ENCODE data around the gene GVQW3.

Gene GVQW3

DNA sequence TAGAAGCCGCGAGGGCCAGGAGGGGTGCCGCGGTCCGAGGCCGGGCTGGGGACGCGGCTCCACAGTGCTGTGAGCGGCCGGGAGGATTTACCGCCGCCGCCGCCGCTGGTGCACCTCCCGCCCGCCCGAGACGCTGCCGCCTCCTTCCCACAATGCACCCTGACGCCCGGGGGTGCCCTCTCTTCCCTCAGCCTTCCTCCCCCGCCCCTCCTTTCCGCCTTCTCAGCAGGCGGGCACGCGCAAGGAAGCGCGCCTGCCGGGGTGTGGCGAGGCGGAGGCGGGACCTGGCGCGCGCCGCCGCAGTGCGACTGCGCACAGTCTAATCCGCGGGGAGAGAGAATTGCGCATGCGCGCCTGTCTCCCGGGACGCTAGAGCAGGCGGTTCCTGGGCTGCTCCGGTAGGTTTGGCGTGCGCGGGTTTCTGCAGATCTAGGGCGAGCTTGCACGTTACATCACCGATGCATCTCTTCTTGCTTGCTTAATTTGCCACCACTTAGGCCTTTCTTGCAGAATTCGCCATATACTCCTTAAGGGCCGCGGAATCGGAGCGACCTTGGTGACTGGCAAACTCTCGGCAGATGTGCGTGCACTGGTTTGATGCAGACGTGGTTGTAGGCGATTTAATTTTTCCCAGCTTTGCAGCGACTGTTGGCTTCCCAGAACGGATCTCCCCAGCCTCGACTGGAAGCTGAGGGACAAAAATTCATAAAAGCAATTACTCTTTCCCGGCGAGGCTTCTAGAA, at the start of gene GVQW3, which contains the start of gene THAP12:
GVQW3 (plus strand) TSS at position 347 of the 743 bp plus-strand sequence. CDS start 506 bp downstream, outside the sequence.
THAP12 (minus strand) TSS at position 156 of the 743 bp plus-strand sequence. CDS start 296 bp downstream, outside the sequence.
- peak; percentile 98 for DNase-seq (ENCODE audit: low spot score)

DNA sequence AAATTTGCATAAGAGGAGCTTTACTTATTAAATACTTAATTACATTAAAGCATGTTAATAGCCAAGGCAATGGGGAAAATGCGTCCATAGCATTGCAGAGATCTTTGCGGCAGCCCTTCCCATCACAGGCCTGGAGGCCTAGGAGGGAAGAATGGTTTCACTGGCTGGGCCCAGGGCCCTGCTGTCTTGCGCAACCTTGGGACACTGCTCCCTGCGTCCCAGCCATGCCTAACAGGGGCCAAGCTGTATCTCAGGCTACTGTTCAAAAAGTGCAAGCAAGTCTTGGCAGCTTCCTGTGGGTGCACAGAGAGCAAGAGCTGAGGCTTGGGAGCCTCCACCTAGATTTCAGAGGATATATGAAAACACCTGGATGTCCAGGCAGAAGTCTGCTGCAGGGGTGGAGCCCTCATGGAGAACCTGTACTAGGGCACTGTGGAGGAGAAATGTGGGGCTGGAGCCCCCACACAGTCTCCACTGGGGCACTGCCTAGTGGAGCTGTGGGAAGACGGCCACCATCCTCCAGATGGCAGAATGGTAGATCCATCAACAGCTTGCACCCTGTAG, 46.2 kb upstream of the GVQW3 start:
- no peak for DNase-seq (ENCODE audit: low spot score)

DNA sequence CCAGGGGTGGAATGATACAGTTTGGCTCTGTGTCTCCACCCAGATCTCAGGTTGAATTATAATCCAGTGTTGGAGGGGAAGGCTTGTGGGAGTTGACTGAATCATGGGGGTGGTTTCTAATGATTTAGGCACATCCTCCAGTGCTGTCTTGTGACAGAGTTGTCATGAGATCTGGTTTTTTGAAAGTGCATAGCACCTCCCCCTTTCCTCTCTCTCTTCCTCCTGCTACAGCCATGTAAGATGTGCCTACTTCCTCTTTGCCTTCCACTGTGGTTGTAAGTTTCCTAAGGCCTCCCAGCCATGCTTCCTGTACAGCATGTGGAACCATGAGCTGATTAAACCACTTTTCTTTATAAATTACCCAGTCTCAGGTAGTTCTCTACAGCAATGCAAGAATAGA, 45.3 kb upstream of the GVQW3 start:
- no peak for DNase-seq (ENCODE audit: low spot score)

DNA sequence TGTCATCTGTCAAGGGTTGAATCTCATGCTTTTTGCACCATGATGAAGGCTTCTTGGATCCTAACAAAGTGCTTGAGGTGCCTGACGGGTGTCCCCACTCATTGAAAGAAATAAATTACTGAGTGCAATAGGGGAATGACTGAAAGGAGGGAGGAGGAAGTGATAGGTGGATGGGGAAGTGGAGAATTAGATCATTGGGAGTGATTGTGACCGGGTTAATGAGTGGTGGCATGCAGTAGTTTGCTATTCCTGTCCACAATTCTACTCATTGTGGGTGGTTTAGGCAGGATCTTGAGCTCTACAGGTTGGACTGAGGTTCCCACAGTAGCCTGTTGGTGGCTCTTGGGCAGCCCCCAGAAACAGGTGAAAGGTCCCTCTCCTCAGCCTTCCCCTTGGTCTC, 44.5 kb upstream of the GVQW3 start:
- DNase-seq (ENCODE audit: low spot score), result no peak

DNA sequence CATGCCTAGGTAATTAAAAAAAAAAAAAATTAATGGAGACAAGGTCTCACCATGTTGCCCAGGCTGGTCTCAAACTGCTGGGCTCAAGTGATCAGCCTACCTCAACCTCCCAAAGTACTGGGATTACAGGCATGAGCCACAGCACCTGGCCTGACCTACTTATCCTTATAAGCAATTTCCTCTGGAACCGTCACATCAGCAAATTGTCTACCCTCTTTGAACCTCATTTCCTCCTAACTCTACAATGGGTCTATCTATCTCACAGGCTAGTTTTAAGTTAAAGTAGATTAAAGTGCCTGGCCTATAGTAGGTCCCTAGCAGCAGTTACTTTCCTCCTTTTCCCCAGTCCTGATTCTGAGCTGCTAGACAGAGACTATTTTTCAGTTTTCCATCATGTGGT, 43.7 kb upstream of the GVQW3 start:
- DNase-seq (ENCODE audit: low spot score), result no peak

DNA sequence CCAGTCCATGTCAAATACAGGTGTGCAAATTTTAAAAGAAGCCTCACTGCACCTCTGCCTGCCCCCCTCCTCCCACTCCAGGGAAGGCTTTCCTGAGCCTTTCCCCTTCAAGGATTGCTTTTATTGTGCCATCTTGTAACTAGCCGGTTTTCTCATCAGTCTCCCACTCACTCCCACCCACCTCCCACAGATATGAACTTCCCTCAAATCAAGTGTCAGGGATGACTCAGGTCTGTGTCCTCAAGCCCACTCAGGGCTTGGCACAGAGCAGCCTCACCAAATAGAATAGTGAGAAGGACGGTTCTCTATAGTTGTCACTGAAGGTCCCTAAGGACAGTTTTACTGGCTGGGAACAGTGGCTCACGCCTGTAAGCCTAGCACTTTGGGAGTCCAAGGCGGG, 43.2 kb upstream of the GVQW3 start:
- DNase-seq (ENCODE audit: low spot score), result no peak

DNA sequence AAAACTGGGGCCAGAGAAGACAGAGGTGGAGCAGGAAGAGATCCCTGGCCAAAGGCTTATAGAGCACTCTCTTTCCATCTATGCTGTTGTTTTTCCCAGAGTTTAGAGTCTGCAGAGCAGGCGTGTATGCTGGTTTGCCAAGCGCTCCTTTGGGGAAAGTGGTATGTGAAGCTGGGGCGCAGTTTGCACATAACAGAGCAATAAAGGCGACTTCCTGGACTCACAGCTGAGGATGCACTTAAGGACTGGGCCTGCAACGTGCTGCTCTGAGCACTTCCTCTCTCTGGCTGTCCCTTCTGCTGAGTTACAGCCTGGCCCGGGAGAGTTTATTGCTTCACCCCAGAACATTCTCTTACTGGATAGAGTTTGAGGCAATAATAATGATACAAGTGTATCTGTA, 41.9 kb upstream of the GVQW3 start:
- DNase-seq (ENCODE audit: low spot score), result no peak

DNA sequence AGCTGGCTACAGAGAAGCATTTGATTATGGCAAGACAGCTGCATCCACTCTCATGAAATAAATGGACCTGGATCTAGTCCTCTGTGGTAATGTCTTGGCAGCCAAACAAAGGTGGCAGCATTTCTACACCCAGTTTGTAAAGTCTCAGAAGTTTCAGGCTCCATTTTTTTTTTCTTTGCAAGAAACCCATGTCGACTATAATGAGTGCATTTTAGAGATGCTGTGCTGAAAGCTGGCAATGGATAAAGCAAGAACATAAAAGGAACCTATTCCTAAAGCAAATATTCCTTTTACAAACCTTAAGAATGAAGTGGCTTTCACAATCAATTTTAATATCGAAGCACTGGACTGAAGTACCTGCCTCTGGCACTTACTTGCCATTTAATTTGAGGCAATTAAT, 33.7 kb upstream of the GVQW3 start:
- no peak for DNase-seq (ENCODE audit: low spot score)

DNA sequence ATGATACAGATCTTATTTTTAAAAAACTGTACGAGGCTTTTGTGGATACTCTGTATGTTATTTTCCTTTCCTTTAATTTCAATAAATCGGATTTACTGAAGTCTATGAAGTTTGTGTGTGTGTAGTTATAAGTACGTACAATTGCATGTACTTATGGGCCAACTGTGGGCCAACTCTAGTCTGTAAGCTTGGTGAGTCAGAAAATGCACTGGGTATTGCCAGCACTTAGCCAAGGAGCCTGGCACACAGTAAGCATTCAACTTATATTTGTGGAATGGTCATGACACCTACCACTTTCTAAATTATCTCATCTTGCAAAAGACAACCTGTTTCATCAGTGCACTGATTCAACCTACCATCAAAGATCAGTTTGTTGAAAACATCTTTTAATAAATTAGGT, 32.8 kb upstream of the GVQW3 start:
- no peak for DNase-seq (ENCODE audit: low spot score)

DNA sequence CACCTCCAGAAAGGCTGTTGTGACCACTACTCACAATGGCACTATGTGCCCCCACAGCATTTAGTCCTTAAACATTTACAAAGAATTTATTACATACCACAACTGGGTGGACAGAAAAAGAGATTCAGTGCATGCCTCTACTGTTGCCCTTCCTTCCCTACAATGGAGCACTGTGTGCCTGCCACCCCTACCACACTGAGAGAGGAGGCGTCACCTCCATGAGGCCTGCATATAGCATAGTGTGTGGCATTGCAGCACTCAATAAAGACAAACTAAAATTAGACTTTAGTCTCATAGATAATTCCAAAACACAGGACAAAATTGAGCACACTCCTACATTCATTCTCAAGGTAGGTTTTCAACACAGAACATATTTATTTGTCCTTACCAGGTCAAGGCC, 26.0 kb upstream of the GVQW3 start:
- no peak for DNase-seq (ENCODE audit: low spot score)

DNA sequence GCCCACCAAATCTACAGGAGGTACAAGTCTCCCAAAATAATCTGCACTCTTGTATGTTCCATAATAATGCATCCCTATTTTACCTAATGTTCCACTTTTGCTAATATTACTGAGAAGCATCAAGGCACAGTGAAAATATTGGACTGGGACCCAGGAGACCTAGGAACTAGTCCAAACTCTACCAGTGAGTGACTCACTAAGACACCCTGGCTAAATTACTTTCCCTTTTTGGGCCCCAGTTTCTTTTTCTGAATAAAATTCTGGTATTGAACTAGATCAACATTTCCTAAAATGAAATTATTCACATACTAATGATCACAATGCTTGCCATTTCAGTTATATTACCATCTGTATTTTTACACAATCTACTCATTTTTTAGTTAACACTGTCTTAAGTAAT, 19.7 kb upstream of the GVQW3 start:
- DNase-seq (ENCODE audit: low spot score), result no peak

DNA sequence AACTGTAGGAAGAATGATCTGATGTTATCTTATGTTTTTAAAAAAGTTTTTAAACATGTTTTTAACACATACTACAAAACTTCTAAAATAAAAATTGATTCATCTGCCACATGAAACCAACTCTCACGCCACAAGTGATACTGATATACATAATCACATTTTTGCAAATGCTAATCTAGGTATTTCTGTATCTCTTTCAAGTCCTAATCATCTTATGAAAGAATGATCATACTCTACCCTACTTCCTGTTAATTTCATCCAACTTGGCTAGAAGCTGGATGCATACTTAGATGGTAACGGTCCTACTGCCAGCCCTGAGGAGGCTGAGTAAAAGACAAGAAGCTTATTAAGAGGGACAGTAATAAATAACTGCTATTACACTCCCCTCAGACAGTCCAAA, 19.3 kb upstream of the GVQW3 start:
- DNase-seq (ENCODE audit: low spot score), result no peak

DNA sequence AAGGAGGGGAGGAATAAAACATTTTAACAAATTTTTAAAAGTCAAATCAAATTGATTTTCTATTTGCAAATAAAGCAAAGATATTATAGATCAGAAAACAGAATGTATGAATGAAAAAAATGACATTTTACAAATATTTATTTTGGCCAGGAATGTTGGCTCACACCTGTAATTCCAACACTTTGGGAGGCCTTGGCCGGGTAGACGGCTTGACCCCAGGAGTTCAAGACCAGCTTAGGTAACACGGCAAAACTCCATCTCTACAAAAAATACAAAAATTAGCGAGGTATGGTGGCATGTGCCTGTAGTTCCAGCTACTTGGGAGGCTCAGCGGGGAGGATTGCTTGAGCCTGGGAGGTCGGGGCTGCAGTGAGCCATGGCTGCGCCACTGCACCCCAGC, 18.4 kb upstream of the GVQW3 start:
- no peak for DNase-seq (ENCODE audit: low spot score)

DNA sequence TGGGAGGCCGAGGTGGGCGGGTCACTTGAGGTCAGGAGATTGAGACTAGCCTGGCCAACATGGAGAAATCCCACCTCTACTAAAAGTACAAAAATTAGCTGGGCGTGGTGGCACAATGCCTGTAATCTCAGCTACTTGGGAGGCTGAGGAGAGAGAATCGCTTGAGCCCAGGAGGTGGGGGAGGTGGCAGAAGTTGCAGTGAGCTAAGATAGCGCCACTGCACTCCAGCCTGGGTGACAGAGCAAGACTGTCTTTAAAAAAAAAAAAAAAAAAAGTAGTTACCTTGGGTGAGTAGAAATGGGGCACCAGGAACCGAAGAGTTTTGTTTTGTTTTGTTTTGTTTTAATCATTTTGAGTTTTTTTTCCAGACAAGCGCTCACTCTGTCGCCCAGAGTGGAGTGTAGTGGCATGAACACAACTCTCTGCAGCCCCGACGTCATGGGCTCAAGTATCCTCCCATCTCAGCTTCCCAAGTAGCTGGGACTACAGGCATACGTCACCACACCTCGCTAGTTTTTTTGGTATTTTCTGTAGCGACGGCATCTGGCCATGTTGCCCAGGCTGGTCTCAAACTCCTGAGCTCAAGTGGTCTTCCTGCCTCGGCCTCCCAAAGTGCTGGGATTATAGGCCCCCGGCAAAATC, 16.0 kb upstream of the GVQW3 start:
- no peak for DNase-seq (ENCODE audit: low spot score)

DNA sequence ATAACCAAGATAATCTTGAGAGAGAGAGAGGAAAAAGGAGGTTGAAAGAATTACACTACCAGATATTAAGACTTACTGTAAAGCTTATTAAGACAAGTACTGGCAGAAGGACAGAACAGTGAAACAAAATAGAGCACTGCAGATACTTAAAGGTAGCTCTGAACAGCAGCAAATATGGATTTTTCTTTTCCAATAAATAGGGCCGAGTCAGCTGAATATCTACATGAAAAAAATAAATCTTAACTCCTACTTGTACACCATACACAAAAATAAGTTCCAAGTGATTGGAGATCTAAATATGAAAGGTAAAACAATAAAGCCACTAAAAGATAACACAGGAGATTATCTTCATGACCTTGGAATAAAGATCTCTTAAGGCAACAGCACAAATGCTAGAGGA, 12.6 kb upstream of the GVQW3 start:
- no peak for DNase-seq (ENCODE audit: low spot score)

DNA sequence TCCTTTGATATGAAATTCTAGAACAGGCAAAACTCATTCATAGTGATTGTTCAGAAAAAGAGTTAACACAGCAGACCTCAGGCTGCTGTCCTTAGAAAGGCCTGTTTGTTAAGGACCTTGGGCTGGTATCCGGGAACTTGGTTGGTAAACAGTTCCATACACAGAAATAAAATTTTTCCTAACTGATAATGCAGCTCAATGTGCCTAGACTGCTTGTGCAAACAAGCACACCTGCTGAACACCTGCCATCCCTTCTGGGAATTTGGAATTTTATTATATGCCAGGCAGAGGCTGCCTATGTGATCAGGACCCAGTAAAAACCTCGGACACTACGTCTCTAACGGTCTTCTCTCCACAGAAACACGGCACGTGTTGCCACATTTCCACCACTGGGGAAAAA, 11.7 kb upstream of the GVQW3 start:
- DNase-seq (ENCODE audit: low spot score), result no peak

DNA sequence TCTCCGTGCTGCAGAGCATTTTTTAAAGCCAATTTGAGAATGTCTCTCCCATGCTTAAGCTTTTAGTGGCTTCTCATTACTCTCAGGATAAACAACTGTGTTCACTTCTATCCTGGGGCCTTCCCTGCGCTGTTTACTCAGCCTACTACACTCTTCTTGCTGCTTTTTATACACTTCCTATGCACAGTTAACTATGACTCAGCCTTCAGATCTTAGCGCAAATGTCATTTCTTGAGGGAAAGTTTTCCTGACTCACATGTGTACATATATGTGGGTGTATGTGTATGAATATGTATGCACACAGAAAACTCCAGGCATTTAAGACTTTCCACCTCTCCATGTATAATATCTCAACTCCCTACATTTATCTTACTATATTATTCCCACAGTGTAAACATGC, 10.0 kb upstream of the GVQW3 start:
- DNase-seq (ENCODE audit: low spot score), result no peak

DNA sequence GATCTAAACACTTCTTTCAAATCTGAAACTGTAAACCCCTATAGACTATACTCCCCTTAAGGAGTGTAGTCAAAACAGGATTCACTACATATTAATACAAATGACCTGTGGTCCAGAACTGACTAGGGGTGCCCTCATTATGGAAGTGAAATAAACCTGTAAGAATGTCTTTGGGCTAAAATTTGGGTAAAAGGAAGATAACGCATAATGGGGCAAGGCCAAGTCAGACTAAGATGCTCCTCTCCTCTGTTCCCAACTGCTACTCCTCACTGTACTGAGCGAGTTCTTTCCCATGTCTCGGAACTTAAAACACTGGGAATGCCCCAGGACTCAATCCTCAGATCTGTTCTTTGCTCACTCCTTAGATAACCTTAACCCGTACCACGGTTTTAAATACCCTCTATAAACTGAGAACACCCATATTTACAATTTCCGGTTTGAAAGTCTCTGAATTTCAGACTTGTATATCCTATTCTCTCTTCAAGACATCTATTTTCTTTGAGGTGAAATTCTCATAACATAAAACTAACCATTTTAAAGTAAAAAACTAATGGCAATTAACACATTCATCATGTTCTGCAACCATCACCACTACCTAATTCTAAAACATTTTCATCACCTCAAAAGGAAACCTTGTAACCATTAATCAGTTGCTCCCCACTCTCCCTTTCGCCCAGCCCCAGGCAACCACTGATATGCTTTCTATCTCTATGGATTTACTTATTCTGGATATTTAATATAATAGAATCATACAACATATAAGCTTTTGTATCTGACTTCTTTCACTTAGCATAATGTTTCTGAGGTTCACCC, 4.2 kb upstream of the GVQW3 start:
- DNase-seq (ENCODE audit: low spot score), result no peak

DNA sequence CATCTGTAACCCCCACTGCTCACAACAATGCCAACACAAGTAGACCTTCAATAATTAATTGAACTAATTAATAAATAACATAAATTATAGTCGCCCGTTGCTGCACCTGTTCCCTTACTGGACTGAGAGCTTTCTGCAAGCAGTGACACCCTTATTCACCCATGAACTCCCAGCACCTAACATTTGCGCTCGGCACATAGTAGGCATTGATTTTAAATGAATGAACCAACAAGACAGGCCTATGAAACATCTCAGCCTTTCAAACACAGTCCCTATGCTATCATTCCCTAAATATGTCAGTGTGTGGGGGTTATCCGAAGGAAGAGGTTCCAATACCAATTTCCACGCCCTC, 1.3 kb upstream of the GVQW3 start:
- no peak for DNase-seq (ENCODE audit: low spot score)

DNA sequence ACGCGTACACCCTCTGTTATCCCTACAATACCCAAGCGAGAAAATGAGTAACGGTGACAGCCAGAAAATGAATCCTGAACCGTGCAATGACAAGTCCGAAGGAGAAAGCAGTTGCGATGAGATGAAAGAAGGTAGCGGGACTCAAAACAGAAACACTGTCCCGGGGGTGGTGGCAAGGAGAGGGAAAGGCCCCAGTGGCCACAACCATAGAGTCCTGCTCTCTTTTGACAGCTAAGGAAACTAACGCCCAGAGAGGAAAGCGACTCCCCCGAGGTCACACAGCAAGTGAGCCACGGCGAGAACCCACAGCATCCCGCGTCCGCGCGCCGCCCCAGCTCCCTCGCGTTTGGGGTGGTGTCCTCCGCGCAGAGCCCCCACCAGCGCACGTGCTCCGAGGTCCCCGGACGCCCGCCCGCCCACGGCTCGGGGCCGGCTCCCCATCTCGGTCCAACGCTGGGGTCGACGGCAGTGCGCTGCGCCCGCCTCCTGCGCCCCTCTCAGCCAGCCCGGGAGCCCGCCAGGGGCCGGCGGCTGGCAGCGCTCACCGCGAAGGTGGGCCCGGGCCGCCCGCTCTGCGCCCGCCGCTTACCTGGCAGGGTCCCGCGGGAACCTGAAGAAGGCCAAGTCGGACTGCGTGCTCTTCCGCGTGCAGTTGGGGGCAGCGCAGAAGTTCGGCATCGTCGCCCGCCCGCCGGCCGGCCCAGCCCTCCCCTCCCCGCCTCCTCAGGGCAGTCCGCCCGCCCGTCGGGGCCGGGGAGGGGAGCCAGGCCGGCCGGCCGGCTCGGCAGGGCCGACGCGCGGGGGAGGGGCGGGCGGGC, 755 bp upstream of the GVQW3 start:
- peak; percentile 22 for DNase-seq (ENCODE audit: low spot score)

DNA sequence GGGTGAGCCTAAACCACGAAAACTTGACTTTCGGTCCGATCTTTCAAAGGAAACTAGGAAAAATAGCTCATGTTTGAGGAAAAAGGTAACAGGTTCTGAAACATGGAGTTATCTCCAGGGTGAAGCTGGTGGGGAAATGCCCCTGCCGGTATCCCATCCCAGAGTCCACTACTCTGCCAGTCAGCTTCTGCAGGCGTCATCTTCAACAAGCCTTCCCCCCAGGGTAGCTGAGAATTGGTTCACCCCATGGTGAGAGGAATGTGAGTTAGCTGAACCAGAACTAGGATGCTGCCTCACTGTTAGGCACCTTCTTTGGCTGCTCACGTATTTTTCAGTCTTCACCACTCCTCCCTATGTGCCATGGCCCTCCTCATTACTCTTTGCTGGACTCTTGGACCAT, 1.1 kb downstream of the GVQW3 start:
- no peak for DNase-seq (ENCODE audit: low spot score)

DNA sequence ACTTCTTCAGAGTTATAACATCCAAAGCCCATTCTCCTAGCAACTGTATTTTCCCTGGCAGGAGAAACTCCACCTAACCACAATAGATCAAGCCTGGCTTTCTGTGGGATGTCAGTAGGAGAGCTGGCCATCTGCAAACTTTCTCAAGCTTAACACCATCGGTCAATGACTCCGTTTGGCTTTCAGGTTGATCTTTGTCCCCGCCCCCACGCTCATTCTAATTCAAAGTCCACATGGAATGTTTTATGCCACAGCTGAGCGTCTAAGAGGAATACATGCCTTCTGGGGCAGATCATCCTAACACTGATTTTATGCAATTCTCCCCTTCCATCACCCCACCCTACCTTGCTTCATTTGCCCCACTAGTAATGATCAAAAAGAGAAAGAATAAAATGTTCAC, 4.8 kb downstream of the GVQW3 start:
- DNase-seq (ENCODE audit: low spot score), result no peak

Data from hematopoietic multipotent progenitor cell treated with erythropoietin and hydrocortisone succinate and interleukin-3 and kit ligand, for 15 days (in vitro differentiated cells).